Measurements from ENCODE around the gene SUPT3H.

- TF ChIP-seq CTCF (conservative IDR thresholded peaks at IDR 0.05; ENCODE audit: low read depth, low read length) (peak; percentile 64), EZH2phosphoT487 (IDR thresholded peaks at IDR 0.05; ENCODE audit: borderline replicate concordance, low read length) (no peak)
Observed at GRCh38 chr6:45419571-45420082, 41.9 kb upstream of the SUPT3H start.

All from PC-3 (cell line).